GM21737 (cell line): Measurements from ENCODE around the gene RHOT1.
A peak's percentile ranks its signal among the peaks of the same experiment; 100 is the strongest.
"Not testable (repeated sequence)": the region's sequence is repeated elsewhere in the genome, so short reads cannot be mapped to it uniquely, and the experiment has no call there.

Experiments used
- ATAC-seq: cut with Tn5 transposase; IDR thresholded peaks from one replicate; pipeline ENCODE4 v1.9.1; 2021; ENCODE audit warnings: mild to moderate bottlenecking, moderate library complexity; ENCODE audit not compliant: unreplicated experiment

RHOT1 gene

DNA sequence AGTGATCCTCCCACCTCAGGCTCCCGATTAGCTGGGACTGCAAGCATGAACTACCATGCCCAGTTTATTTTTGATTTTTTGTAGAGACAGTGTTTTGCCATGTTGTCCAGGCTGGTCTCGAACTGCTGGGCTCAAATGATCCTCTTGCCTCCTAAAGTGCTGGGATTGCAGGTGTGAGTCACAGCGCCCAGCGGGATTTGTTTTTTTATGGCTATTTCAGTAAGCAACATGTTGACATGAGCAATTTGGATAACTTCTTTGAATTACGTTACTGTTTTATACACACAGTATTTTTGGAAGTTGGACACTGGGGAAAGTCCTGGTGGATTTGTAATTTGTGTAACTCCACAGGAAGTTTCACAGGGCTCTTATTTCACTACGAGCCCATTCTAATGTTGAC, 18.5 kb upstream of the RHOT1 start:
- ATAC-seq: no peak

DNA sequence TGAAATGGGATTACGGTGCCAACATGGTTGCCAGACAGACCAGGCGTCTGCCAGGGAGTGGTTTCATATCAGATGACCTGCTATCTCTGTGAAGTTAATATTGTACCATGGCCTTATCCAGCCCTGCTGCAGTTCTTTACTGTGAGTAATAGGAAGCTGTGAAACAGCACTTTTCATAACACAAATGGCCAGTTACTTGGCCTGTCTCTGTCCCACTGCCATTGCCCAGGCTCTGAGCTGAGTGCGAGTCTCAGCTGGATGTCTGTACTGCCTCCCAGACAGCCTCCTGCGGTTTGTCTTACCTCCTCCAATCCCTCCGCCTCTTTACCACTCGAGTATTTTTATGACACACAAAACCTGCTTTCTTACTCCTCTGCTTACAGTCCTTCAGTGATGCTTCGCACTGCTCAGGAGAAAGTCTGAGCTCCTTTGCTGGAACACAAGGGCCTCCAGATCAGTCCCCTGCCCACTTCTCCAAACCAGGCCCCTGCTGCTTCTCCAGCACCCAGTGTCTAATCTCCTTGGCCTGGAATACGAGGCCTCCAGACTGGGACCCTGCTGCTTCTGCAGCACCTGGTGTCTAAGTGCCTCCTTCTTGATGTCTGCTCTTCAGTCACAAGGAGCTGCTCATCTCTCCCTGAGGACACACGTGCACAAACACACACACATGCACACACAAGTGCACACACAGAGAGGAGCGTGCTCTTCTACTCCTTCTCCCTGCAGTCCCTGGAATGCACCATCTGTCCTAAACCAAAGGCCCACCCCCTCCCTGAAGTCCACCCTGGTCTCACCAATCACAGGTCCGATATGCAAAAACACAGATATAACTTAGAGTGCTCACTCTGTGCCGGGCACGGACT, 17.1 kb upstream of the RHOT1 start:
- ATAC-seq: no peak

DNA sequence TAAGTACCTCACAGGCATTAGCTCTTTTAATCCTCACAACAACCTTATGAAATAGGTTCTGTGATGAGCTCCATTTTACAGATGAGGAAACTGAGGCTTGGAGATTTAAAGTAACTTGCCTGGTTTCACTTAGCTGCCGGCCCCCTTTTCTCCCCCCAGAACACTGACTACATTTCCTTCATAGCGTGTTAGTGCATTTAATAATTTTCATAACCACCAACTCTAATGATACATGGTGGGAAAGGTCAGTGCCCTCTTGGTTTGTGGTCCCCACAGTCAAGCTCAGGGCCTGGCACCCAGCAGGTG, 16.5 kb upstream of the RHOT1 start:
- ATAC-seq: no peak

DNA sequence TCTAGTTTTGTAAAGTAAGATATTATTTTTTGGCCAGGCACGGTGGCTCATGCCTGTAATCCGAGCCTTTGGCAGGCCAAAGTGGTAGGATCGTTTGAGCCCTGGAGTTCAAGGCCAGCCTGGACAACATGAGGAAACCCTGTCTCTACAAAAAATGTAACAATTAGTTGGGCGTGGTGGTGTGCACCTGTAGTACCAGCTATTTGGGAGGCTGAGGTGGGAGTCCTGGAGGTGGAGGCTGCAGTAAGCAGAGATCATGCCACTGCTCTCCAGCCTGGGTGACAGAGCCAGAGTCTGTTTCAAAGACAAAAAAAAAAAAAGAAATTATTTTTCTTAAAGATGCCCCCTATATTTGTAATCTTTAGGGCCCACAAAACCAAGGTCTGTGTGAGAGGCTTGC, 16.0 kb upstream of the RHOT1 start:
- ATAC-seq: no peak

DNA sequence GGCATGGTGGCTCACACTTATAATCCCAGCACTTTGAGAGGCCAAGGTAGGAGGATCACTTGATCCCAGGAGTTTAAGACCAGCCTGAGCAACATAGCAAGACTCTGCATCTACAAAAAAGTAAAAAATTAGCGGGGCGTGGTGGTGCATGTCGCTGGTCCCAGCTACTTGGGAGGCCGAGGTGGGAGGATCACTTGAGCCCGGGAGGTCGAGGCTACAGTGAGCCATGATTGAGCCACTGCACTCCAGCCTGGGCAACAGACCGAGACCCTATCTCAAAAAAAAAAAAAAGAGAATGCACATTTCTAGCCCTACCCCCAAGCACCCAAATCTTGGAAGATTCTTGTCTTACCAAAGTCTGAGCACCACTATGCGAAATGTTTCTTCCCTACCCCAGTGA, 15.6 kb upstream of the RHOT1 start:
- ATAC-seq: no peak

DNA sequence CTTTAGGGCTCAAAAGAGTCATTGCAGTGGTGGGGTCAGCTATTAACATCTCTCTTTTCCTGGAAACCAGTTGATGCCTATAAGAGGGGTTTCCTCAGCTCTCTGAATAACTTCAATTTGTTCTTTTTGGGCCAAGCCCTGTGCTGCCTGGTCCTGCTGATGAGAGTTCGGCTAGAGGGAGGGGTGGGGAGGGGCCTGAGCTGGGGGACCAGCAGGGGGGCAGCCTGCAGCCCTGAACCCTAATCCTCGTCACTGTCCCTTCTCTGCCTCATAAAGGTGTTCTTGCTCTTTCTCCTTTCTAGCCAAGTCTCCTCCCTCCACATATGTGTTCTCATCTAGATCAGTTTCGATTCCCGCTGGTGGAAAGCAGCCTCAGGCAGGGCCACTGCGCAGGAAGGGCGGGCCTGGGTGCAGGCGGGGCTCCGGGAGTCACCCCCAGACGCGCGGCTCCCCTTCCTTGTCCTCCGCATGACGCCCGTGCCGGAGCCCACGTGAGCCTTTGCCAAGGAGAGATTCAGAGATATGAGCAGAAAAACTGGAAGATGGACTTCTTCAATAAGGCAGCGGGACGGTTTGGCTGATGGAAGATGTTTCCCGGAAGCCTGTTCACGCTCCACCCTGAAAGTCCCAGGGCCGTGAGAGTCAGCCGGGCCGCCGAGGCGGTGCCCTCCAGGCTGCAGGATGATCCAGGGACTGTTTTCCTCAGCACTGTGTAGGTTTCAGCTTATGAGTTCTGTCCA, 15.0 kb upstream of the RHOT1 start:
- ATAC-seq: peak; percentile 84

DNA sequence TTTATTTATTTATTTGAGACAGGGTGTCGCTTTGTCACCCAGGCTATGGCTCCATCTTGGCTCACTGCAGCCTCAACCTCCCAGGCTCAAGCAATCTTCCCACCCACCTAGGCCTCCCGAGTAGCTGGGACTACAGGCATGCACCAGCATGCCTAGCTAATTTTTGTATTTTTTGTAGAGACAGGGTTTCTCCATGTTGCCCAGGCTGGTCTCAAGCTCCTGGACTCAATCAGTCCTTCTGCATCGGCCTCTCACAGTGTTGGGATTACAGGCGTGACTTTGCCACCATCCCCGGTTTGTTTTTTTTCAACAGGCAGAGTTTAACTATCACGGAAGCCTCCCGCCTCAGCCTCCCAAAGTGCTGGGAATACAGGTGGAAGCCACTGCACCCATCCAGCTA, 13.8 kb upstream of the RHOT1 start:
- not testable (repeated sequence) for ATAC-seq

DNA sequence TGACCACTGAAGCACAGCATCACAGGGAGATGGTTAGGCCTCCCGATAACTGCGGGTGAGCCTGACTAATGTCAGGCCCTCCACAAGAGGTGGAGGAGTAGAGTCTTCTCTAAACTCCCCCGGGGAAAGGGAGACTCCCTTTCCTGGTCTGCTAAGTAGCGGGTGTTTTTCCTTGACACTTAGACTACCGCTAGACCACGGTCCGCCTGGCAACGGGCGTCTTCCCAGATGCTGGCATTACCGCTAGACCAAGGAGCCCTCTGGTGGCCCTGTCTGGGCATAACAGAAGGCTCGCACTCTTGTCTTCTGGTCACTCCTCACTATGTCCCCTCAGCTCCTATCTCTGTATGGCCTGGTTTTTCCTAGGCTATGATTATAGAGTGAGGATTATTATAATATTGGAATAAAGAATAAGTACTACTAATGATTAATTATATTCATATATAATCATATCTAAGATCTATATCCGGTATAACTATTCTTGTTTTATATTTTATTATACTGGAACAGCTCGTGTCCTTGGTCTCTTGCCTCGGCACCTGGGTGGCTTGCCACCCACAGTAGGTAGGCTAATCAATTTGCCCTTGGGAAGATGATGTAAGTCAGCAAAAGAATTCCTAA, 6.7 kb upstream of the RHOT1 start:
- ATAC-seq: not testable (repeated sequence)

DNA sequence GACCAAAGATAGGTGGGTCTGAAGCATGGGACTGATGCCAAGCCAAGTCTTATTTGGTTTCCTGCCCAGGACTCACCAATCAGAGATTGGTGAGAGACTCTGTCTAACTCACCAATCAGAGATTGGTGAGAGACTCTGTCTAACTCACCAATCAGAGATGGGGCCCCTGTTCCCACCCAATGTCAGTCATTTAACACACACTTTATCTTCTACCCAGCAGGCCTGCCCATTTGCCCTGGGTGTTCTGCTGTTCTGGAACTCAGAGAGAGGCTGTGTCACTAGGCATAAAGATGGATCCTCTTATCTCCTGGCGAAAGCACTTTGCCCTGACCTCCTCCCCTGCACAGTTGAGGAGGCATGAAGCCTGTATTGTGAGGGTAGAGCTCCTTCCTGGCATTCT, 5.4 kb upstream of the RHOT1 start:
- no peak for ATAC-seq

DNA sequence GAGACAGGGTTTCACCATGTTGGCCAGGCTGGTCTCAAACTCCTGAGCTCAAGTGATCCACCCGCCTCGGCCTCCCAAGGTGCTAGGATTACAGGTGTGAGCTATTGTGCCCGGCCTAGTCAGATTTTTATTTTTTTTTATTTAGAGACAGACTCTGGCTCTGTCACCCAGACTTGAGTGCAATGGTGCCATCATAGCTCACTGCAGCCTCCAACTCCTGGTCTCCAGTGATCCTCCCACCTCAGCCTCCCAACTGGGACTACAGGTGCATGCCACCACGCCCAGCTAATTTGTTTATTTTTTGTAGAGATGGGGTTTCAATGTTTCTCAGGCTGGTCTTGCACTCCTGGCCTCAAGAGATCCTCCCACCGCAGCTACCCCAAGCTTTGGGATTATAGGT, 2.8 kb upstream of the RHOT1 start:
- ATAC-seq: not testable (repeated sequence)

DNA sequence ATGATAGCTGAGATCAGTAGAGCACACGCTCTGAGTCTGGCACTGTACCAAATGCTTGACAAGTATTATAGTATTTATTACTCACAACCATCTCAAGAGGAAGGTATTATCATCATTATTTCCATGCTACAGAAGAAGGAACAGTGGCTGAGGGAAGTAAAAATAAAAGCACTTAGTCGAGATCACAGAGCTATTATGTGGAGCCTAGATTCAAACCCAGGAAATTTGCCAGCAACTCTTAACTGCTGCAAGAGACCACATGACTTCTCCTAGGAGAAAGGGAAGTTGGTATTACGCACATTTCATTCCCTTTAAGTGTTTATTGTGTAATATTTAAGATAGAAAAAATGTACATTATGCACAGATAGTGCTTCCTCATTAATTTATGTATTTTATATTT, 1.0 kb upstream of the RHOT1 start:
- ATAC-seq: no peak

DNA sequence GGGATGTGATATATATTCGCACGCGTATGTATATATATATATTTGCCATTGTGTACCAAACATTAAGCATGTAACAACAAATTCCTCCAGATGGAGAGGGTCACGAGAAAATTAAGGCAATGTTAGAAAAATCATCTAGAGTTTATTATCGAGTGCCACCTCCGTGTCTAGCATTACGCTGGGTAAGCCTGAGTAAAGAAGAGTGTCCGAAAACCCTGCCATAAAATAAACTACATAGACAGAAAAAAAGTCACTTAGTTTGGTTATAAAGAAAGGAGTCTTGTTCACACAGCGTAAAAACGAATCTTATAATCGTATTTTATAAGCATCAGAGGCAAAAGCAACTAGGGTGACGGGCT, 644 bp upstream of the RHOT1 start:
- ATAC-seq: no peak

DNA sequence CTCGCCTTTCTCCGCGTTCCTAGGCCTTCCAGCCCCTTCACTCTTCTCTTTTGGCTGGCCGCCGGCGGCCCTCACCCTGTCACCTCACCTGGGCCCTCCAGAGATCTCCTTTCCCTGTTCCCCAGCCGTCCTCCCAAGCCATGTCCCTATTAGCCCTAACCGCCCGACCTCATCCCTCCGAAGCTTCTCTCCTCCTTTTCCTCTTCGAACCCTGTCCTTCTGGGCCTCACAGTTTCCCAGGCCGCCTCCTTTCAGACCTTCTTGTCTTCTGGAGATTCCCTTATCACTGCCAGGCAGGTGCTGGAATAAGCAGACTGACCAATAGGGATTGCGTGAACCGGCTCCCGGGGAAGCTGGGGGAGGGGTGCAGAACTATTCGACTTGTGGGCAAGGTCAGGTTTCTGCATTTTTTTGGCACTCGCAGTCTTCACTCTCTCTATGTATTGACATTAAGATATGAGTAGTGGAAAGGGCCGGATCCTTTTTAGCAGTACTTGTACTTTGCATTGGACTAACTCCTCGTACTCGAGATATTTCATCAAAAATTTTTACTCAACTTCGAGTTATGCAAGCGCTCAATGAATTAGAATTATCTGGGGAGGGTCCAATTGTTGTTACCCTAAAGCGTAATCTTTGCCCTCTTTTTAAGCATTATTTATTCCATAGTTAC, 690 bp downstream of the RHOT1 start:
- no peak for ATAC-seq

DNA sequence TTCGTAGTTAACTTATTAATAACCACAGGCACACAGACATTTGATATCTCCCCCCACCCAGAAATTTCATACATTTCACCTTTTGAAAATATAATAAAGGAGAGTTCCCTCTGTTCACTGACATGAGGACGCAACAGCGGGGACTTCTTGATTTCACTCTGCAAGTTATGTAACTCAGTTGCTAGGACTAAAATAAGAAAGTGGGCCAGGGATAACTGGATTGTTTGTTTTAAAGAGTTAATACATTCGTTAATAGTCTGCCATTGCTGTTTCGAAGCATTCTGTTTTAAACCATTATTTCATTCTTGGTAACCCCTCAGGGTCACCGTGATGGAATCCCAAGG, 1.2 kb downstream of the RHOT1 start:
- no peak for ATAC-seq

DNA sequence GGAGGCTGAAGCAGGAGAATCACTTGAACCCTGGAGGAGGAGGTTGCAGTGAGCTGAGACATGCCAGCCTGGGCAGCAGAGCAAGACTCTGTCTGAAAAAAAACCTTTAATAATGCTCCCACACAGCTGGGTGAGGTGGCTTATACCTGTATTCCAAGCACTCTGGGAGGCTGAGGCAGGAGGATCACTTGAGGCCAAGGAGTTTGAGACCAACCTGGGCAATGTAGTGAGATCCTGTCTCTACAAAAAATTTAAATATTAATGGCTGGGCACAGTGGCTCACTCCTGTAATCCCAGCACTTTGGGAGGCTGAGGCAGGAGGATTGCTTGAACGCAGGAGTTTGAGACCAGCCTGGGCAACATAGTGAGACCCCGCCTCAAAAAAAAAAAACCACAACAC, 2.1 kb downstream of the RHOT1 start:
- not testable (repeated sequence) for ATAC-seq

DNA sequence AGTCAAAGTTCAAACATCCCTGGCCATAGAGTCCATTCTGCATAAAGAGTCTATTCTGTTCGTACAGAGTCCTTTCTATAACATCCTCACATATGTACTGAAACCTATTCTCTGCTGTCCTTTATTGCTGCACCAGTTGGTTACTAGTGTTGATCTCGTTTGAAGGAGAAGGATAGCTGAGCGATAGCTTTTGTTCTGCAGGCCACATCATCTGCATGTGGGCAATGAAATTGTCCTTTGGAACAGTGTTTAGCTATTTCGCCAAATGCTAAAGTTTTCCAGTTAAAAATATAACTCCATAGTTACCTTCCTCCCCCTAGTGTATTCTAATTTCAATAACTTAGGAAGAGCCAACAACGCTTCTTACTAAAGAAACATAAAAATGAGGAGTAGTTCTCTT, 6.0 kb downstream of the RHOT1 start:
- no peak for ATAC-seq

DNA sequence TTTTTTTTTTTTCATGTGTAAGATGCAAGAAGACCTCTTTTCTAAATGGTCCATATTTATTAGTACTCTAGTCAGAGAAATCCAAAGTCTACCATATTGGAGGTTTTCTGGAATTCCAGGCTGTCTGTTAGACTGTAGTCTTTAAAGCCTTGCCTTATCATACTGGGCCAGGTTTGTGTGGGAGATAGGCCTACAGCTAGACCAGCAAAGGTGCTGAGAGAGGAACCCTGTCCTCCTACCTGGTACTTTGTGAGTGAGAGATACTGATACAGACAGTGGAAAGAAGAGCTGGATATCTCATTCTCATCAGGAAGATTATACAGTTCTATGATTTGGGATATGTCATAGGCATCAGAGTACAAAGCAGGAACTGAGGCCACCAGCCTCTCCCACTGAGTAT, 8.1 kb downstream of the RHOT1 start:
- no peak for ATAC-seq

DNA sequence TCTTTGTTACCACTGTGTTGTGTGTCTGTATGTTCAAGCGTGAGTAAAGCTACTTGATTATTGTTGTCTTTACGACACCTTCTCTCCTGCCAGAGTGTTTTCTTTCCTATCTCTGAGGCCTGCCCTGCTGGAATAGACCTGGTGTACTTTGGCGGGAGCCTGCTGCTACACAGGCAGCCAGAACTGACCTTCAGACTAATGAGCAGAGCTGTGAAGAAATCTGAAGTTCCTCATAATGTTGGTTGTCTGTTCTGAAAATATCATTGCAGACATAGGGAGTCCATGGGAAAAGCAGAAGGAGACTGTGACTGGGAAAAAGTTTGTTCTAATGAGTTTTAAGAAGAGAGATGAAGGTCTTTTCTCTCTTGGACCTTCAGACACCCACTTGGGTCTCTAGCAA, 9.8 kb downstream of the RHOT1 start:
- ATAC-seq: no peak

DNA sequence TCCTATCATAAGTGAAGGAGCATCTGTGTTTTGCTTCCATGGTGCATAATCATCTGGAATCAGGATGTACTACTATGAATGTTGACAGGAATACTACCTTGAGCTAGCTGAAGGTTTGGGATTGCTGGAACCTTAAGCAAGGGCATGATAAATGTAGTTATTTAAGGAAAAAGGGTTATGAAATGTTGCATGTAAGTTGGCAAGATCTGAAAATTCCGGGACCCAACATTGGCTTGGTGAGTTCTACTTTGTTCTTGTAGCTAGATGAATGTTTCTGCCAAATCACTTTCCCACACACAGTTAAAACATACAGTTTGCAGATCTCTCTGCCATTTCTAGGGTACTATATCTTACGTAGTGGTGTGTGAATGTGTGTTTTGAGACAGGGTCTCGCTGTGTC, 13.6 kb downstream of the RHOT1 start:
- ATAC-seq: no peak

DNA sequence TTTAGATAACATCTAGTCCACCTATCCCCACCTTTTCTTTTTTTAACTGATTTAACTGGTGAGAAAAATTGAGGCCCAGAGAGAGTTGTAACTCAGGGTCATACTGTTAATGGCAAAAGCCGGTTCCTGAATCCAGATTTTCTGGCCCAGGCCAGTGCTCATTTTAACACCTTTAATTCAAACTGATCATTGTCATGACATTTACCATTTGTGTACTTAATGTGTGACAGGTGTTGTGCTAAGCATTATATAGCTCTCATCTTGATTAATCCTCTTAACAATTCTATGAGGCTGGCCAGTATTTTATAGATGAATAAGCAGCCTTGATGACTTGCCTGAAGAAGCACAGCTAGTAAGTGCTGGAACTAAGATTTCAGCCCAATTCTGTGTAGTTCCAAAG, 14.4 kb downstream of the RHOT1 start:
- ATAC-seq: no peak

DNA sequence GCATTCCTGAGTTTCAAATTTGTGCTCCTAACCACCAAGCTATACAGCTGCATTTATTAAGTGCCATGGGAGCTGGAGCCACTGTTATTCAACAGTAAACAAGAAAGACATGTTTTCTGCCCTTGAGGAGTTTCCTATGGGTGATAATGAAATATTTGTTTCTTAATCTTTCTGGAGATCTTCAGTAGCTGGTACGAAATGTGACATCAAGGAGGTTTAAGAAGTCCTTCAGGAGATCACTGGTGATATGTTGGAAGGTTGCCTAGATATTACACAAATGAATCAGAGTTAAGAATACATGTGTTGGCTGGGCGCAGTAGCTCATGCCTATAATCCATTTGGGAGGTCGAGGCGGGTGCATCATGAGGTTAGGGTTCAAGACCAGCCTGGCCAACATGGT, 14.9 kb downstream of the RHOT1 start:
- no peak for ATAC-seq
